NCI-H1092 treated with DMSO at 0.1 percent for 48 hours (cell line): Measurements from ENCODE around the gene GPR4.
A peak's percentile ranks its signal among the peaks of the same experiment; 100 is the strongest.

ENCODE experiments used
- DNase-seq: peaks from one replicate; lab custom pipeline; 2025; lab: John Stamatoyannopoulos, UW

Gene GPR4

GRCh38 chr19:45589768-45590167 is 12.2 kb downstream of the GPR4 start:
- no peak for DNase-seq

DNA sequence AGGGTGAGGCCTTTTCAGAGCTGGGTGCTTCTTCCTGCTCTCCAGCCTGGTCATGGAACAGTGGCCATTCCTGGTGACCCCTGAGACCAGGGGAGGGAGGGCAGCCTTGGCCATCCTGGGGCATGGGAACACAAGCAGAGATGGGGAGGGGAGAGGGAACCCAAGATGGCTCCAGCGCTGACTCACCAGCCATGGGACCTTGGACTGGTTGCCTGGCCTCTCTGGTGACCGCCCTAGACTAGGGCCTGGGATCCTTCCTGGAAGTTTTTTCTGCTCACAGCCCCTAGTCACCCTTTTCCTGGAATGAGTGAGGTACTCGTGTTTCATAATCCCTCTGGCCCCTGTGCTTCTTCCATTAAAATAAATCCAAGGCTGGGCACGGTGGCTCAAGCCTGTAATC is 14.1 kb downstream of the GPR4 start:
- DNase-seq = no peak

DNA sequence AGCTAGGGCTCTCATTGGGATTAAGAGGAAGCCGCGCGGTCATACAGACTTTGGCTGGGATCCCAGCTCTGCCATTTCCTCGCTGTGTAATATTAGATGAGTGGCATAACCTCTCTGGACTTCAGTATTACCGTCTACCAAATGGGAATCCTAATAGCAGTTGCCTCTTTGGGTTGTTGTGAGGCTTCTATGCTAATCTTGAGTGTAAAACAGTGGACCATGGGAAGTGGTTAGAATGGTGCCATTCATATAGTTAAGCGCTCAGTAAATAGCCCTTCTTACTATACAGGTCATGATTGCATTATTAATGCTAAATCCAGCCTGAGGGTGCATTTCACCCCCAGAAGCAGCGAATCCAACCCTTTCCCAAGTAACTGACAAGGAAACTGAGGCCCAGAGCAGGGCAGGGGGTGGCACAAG is 16.8 kb downstream of the GPR4 start:
- no peak for DNase-seq

DNA sequence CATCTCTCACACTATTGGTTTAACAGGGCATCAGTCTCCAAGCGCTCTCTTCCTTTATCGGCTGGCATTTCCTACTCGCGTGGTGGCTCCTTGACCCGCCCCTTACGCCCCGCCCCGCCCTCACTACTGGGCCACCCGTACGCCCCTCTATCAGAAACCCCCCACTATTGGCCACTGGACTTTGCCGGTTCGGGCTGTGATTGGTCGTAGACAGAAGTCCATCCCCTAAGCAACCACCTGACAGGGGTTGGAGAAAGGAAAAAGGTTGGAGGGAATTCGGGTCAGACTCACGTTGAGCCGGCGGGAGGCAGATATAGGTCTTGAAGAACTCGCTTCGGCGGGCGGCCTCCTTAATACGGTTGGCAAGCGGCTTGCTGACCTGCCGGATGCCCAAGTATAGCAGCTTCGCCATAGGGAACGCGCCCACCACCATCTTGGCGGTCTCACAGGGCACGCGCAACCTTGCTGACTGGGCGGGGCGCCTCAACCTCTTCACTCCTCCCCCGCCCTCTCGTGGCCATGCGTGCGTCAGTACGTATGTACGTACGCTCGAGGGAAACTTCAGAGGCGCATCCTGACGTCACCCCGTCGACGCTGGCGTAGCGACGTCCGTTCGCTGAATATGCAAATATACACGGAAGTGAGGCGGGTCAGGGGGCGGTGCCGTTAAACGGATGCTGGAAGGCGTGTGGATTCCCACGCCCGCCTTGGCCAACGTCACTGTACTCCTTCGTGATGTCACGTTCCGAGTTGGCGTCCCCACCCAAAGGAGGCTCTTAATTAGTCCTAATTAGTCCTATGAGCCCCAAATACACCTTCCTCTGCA is 17.5 kb downstream of the GPR4 start, which contains the start of gene OPA3:
TSS of gene OPA3 (minus strand) at position 471 of the 826 bp plus-strand sequence. CDS start at position 433, 38 bp downstream.
- DNase-seq = peak; percentile 97

DNA sequence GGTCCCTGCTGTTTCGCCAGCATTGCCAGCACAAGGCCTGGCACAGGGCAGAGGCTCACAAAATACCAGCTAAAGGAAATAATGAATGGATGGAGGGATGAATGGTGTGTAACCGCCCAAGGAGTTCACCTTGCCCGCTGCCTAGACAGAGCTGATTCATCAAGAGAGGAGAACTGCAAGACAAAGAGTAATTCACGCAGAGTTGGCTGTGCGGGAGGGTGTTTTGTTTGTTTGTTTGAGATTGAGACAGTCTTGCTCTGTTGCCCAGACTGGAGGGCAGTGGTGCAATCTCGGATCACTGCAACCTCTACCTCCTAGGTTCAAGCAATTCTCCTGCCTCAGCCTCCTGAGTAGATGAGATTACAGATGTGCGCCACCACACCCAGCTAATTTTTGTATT is 20.4 kb downstream of the GPR4 start:
- no peak for DNase-seq

GRCh38 chr19:45578861-45579260 is 23.2 kb downstream of the GPR4 start:
- DNase-seq = no peak

DNA sequence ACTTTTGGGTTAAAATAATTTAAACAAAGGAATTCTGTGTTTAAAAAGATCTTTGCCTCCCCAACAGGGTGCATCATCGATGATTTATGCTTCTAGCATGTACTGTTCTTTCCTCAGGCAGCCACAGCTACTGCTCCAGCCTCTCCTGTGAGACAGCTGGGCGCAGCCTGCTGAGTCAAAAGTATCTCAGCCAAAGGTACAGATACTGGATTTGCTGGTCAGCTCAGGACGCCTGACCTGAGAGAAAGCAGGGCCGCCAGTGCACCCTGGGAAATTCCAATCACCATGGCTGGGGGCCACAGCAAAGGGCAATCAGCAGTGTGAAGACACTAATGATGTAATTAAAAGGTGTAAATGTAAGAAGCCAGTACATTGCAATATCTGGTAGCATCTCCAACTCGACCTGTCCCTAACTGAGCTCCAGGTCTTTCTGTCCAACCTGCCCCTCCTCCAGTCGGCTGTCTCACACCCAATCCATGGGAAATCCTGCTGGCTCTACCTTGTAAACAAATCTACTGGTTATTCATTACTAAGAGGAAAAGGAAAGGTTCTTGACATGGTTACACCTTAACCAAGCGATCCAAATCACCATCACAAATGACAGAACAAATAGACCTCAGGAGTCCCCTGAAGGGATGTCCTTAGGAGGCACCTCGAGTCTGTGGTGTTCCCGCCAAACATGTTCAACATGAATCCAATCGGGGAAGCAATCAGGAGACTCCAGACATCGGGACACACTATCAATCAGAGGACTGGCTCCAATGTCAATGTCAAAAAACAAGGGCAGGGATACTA is 24.7 kb downstream of the GPR4 start:
- DNase-seq = no peak

DNA sequence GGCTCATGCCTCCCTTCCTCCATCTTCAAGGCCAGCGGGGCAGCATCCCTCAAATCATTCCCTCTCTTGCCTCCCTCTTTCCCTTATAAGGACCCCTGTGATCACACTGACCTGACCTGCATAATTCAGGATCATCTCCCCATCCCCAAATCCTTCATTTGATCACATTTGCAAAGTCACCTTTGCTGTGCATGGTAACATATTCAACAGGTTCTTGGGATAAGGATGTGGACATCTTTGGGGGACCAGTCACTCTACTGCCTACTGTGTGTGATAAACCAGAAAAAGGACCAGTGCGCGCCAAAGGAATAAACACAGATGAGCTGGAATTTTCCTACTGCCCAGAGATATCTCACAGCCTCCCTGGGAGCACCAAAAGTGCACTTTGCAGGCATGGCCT is 25.3 kb downstream of the GPR4 start:
- DNase-seq = no peak

- DNase-seq = no peak
Observed at GRCh38 chr19:45575216-45575615, 26.8 kb downstream of the GPR4 start.

GRCh38 chr19:45574526-45574925 is 27.5 kb downstream of the GPR4 start:
- no peak for DNase-seq

GRCh38 chr19:45571457-45572220 is 30.4 kb downstream of the GPR4 start:
- DNase-seq = no peak

DNA sequence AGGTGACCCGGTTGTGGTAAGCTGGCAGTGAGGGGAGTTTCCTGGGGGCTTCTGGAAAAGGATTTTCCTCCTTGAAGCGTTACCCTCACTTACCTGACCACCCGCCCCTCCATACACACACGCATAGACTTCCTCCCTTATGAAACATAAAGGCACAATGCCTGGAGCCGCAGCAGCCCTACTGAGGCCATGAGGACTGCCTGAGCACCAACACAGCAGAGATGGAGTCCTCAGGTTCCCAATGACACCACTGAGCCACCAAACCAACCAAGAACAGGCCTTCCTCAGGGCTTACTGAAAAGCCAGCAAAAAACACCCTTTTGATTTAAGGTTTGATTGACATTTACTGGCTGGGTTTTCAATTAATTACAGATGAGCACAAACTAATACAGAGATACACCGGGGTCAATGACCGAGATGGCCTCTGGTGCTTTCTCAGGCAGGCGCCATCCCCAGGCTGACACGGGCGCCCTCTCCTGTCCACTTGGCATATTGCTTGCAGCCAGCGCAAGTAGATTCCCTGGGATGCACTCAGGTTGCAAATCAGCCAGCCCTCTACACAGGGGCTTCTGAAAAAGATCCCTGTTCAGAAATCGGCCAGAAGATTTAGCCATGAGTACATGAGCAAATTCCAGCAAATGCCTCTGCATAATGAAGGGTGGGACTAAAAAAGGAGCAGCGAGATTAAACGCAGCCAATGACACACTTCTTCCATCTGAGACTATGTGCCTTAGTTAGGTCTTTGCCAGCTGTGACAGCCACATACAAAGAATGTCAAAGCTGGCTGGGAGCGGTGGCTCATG is 32.2 kb downstream of the GPR4 start:
- DNase-seq = no peak

DNA sequence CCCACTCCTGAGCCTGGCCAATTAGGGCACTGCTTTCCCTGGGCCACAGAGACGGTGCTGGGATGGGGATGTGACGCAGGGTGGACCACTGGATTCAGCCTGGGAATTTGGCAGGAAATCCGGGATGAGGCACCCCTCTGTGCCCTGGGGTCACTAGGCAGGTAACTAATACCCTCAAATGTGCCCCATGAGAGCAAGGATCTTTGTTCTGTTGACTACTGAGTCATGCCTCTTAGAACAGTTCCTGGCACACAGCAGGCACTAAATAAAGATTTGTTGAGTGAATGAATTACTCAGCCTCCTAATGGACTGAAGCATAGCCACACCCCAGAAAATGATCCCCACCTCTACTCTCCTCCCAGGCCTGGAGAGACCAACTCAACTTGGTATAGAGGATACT is 33.3 kb downstream of the GPR4 start:
- DNase-seq = no peak

DNA sequence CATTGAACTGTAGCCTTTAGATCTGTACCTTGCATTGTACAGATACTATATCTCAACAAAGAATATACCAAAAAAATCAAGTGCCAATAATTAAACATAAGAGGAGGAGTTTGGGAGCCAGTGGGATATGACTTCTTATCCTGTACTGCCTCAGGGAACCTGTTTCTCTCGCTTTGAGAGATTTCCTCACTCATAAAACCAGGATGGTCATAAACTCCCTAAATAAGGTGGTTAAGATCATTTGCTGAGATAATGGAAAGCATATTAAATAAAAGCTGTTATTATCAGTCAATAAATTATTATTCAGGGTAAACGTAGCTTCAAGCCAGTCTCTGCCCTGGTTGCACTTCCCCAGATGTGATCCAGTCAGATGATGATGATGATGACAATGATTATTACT is 34.4 kb downstream of the GPR4 start:
- DNase-seq = no peak

DNA sequence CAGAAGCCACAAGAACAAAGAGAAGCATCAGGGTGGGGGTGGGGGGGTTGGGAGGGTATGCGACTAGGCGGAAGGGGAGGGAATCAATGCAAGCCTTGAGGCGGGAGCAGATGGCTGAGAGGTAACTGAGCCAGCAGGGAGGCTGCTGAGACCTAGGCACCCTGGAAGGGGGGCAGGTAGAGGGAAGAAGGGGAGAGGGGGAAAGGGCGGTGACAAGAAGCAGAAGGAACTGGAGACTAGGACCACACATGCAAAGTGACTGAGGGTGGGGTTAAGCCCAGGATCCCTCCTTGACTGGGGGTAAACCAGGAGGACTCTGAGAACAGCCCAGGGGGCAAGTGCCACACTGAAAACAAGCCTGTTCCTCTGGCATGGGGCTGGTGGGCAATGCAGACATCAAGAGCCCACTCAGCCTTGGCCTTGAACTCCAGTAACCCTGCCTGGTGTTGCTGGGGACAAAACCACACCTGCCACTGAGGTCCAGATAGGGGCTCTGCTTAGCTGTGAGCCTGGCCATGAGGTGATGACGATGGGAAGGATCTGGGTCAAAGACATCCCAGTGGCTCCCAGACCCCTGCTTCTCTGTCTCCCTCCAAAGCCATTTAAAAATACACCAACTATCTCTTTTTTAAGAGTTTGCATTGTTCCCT is 37.8 kb downstream of the GPR4 start:
- DNase-seq = no peak

GRCh38 chr19:45560686-45561085 is 41.3 kb downstream of the GPR4 start:
- no peak for DNase-seq

- no peak for DNase-seq
Observed at GRCh38 chr19:45560038-45560437, 42.0 kb downstream of the GPR4 start.

DNA sequence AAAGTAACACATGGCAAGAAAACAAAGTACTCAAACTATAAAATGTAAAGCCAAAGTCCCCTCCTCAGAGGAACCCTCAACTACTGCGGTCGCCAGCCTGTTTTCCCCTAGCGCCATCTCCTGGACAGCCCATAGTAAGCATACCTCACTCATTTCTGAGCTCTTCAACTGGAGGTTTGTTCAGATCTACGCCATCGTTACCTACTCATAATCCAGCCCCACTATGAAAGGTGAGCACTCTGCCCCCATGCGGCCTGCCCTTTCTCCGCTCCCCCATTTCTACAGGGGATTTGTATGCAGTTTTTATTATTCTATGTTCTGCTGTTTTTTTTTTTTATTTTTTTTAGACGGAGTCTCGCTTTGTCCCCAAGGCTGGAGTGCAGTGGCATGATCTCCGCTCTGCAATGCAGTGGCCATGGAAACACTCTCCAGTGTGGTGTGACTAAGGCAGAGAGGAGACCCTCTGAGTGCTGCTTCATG is 43.6 kb downstream of the GPR4 start:
- peak; percentile 6 for DNase-seq

- DNase-seq = no peak
Observed at GRCh38 chr19:45556835-45557234, 45.2 kb downstream of the GPR4 start.

- no peak for DNase-seq
Observed at GRCh38 chr19:45554481-45554880, 47.5 kb downstream of the GPR4 start.

DNA sequence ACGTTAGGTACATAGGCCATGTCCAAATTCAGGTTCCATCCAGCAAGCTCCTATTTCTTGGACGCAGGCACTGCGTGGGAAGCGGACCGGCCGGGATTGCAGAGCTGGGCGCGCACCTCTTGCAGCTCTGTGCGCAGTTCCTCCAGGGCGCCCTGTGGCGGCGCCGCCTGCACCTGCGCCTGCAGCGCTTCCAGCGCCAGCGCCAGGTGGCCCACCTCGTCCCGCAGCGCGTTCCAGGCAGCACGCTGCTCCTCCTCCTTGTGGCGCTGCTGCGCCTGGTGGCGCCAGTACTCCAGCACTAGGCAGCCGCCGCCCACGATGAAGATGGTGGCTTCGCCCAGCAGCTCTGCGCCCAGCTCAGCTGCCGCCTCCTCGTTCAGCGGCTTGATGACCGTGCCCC is 48.5 kb downstream of the GPR4 start:
- DNase-seq = no peak
